ENCODE results near the gene MMAA. TPM values are rescaled to one million over a fixed set of nuclear protein-coding genes. Genes with fewer than 3 reads are reported as not detected.
"Not testable (repeated sequence)": the region's sequence is repeated elsewhere in the genome, so short reads cannot be mapped to it uniquely, and the experiment has no call there.

MMAA gene
- total and polyA plus RNA-seq, 4 donors, result 4.8 to 18.9 (median 15.3) TPM

DNA sequence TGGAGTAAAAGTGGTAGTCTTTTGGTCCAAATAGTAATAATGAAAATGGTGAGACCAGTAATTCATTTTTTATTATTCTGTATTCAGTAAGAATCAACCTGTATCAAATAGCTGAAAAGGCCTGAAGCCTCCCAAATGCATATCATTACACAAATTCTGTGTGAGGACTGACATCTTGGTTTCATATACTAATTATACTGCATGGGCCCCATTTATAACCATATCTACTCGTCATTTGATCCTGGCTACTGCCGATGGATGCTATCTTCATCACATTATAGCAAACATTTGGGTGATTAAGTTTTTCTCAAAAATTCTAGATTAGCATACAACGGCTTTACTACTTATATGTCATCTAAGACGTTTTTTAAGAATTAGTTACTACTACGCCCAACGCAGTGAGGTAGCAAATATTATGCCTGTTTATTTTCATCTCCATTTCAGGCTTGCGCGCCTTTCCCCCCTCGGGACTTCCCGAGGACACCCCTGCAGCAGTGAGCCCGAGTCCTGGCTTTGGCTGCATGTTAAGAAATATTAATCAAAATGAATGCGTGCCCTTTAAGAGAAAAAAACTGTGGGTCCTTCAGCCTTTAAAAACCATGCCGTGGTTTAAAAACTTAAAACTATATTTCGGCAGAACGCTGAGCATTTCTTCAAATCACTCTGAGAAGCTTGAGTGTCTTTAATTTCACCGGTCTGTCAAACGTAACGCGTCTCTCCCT is 814 bp upstream of the MMAA start:
- peak overlapping the region; percentile 78 to 85 (median 84) for H3K4me3 ChIP-seq (ENCODE audit: low read depth in 1 of 3, low read length in 3 of 3)
- no peaks in the 10 kb centered on the region for H3K36me3 ChIP-seq (ENCODE audit: control insufficient read depth in 4 of 4, insufficient read depth in 3 of 4, low read depth in 1 of 4, low read length in 3 of 4)
- DNase-seq (ENCODE audit: low spot score), result no peak
- no peaks in the 10 kb centered on the region for H3K9me3 ChIP-seq (ENCODE audit: control insufficient read depth in 4 of 4, low read length in 3 of 4)
- H3K4me1 ChIP-seq (ENCODE audit: control insufficient read depth in 4 of 4, insufficient read depth in 4 of 4, low read length in 3 of 4), result peaks cover 6 to 20% (median 8%) of the 10 kb centered on the region in 4 donors
- no peaks in the 10 kb centered on the region for H3K27me3 ChIP-seq (ENCODE audit: control insufficient read depth in 4 of 4, insufficient read depth in 4 of 4, low read length in 3 of 4)
- TF ChIP-seq, protein P1, sequence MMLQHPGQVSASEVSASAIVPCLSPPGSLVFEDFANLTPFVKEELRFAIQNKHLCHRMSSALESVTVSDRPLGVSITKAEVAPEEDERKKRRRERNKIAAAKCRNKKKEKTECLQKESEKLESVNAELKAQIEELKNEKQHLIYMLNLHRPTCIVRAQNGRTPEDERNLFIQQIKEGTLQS (IDR thresholded peaks at IDR 0.05), result peak; percentile 34
- TF ChIP-seq TAF1 (conservative IDR thresholded peaks at IDR 0.05), result no peak
- WGBS, result 4% methylated on average over 19 of the region's 19 CpGs
- peak overlapping the region; percentile 100 for H3K27ac ChIP-seq (ENCODE audit: low read depth in 1 of 2, low read length in 2 of 2)
- peak overlapping the region; percentile 93 to 98 for H3K9ac ChIP-seq (ENCODE audit: low read depth in 1 of 2, low read length in 2 of 2)

DNA sequence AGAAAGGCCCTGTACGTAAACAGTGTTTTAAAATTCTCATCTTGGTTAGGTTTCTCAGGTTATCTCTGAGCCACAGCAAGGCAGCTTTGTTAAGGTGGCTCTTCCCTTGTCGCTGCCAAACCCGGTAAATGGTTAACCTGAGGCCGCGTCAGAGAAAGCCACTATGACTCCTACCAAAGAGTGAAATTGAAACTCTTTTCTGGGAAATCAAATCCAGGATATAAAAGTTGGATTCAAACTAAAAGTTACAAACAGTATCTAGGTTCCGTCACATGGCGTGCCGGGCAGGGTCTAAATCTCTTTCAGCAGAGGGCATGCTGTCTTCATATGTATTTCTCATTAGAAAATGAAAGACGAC is 433 bp downstream of the MMAA start:
- H3K27me3 ChIP-seq (ENCODE audit: control insufficient read depth in 4 of 4, insufficient read depth in 4 of 4, low read length in 3 of 4), result no peaks in the 10 kb centered on the region
- H3K9ac ChIP-seq (ENCODE audit: low read depth in 1 of 2, low read length in 2 of 2), result peak overlapping the region; percentile 98 to 99
- peak overlapping the region; percentile 100 for H3K27ac ChIP-seq (ENCODE audit: low read depth in 1 of 2, low read length in 2 of 2)
- peaks cover 6 to 20% (median 8%) of the 10 kb centered on the region in 4 donors for H3K4me1 ChIP-seq (ENCODE audit: control insufficient read depth in 4 of 4, insufficient read depth in 4 of 4, low read length in 3 of 4)
- H3K4me3 ChIP-seq (ENCODE audit: low read depth in 1 of 3, low read length in 3 of 3), result peak overlapping the region; percentile 78 to 85 (median 84)
- DNase-seq (ENCODE audit: low spot score), result peak; percentile 68
- TF ChIP-seq, protein P1 (IDR thresholded peaks at IDR 0.05), result peak; percentile 28
- TF ChIP-seq HNF4A (conservative IDR thresholded peaks at IDR 0.05), result peak; percentile 51 to 56
- TF ChIP-seq GABPA (IDR thresholded peaks at IDR 0.05 in 1 of 2, conservative IDR thresholded peaks at IDR 0.05 in 1 of 2), result no peak
- TF ChIP-seq HNF4G (IDR thresholded peaks at IDR 0.05), result no peak
- TF ChIP-seq, protein P2, sequence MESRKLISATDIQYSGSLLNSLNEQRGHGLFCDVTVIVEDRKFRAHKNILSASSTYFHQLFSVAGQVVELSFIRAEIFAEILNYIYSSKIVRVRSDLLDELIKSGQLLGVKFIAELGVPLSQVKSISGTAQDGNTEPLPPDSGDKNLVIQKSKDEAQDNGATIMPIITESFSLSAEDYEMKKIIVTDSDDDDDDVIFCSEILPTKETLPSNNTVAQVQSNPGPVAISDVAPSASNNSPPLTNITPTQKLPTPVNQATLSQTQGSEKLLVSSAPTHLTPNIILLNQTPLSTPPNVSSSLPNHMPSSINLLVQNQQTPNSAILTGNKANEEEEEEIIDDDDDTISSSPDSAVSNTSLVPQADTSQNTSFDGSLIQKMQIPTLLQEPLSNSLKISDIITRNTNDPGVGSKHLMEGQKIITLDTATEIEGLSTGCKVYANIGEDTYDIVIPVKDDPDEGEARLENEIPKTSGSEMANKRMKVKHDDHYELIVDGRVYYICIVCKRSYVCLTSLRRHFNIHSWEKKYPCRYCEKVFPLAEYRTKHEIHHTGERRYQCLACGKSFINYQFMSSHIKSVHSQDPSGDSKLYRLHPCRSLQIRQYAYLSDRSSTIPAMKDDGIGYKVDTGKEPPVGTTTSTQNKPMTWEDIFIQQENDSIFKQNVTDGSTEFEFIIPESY (IDR thresholded peaks at IDR 0.05), result peak; percentile 70
- TF ChIP-seq FOXA1 (IDR thresholded peaks at IDR 0.05), result no peak
- TF ChIP-seq SP1 (IDR thresholded peaks at IDR 0.05), result peak; percentile 75
- no peak for TF ChIP-seq EGR1 (IDR thresholded peaks at IDR 0.05; ENCODE audit: low read depth in 2 of 2)
- TF ChIP-seq, protein P3, sequence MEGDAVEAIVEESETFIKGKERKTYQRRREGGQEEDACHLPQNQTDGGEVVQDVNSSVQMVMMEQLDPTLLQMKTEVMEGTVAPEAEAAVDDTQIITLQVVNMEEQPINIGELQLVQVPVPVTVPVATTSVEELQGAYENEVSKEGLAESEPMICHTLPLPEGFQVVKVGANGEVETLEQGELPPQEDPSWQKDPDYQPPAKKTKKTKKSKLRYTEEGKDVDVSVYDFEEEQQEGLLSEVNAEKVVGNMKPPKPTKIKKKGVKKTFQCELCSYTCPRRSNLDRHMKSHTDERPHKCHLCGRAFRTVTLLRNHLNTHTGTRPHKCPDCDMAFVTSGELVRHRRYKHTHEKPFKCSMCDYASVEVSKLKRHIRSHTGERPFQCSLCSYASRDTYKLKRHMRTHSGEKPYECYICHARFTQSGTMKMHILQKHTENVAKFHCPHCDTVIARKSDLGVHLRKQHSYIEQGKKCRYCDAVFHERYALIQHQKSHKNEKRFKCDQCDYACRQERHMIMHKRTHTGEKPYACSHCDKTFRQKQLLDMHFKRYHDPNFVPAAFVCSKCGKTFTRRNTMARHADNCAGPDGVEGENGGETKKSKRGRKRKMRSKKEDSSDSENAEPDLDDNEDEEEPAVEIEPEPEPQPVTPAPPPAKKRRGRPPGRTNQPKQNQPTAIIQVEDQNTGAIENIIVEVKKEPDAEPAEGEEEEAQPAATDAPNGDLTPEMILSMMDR (IDR thresholded peaks at IDR 0.05; ENCODE audit: low read depth, low read length, missing input control), result no peak
- peak; percentile 50 to 60 for TF ChIP-seq JUND (IDR thresholded peaks at IDR 0.05)
- TF ChIP-seq FOXA2 (IDR thresholded peaks at IDR 0.05), result no peak
- peak; percentile 85 for TF ChIP-seq TAF1 (conservative IDR thresholded peaks at IDR 0.05)
- TF ChIP-seq, protein P4, sequence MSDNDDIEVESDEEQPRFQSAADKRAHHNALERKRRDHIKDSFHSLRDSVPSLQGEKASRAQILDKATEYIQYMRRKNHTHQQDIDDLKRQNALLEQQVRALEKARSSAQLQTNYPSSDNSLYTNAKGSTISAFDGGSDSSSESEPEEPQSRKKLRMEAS (IDR thresholded peaks at IDR 0.05), result peak; percentile 59
- TF ChIP-seq, protein P5, sequence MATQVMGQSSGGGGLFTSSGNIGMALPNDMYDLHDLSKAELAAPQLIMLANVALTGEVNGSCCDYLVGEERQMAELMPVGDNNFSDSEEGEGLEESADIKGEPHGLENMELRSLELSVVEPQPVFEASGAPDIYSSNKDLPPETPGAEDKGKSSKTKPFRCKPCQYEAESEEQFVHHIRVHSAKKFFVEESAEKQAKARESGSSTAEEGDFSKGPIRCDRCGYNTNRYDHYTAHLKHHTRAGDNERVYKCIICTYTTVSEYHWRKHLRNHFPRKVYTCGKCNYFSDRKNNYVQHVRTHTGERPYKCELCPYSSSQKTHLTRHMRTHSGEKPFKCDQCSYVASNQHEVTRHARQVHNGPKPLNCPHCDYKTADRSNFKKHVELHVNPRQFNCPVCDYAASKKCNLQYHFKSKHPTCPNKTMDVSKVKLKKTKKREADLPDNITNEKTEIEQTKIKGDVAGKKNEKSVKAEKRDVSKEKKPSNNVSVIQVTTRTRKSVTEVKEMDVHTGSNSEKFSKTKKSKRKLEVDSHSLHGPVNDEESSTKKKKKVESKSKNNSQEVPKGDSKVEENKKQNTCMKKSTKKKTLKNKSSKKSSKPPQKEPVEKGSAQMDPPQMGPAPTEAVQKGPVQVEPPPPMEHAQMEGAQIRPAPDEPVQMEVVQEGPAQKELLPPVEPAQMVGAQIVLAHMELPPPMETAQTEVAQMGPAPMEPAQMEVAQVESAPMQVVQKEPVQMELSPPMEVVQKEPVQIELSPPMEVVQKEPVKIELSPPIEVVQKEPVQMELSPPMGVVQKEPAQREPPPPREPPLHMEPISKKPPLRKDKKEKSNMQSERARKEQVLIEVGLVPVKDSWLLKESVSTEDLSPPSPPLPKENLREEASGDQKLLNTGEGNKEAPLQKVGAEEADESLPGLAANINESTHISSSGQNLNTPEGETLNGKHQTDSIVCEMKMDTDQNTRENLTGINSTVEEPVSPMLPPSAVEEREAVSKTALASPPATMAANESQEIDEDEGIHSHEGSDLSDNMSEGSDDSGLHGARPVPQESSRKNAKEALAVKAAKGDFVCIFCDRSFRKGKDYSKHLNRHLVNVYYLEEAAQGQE (IDR thresholded peaks at IDR 0.05), result peak; percentile 58
- TF ChIP-seq RAD21 (IDR thresholded peaks at IDR 0.05), result peak; percentile 8 to 51
- peak; percentile 81 for TF ChIP-seq YY1 (IDR thresholded peaks at IDR 0.05)
- TF ChIP-seq NR2F2 (IDR thresholded peaks at IDR 0.05), result no peak
- TF ChIP-seq RXRA (IDR thresholded peaks at IDR 0.05), result peak in 1 of 2 donors; percentile 45
- H3K9me3 ChIP-seq (ENCODE audit: control insufficient read depth in 4 of 4, low read length in 3 of 4), result no peaks in the 10 kb centered on the region
- under 1% methylated on average over 9 of the region's 9 CpGs for WGBS
- no peaks in the 10 kb centered on the region for H3K36me3 ChIP-seq (ENCODE audit: control insufficient read depth in 4 of 4, insufficient read depth in 3 of 4, low read depth in 1 of 4, low read length in 3 of 4)

DNA sequence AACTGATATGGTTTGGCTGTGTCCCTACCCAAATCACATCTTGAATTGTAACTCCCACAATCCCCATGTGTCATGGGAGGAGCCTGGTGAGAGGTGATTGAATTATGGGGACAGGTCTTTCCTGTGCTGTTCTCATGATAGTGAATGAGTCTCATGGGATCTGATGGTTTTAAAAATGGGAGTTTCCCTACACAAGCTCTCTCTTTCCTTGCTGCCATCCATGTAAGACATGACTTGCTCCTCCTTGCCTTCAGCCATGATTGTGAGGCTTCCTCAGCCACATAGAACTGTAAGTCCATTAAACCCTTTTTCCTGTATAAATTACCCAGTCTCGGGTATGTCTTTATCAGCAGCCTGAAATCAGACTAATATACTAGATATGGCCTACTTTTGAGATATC is 2.9 kb downstream of the MMAA start:
- H3K9me3 ChIP-seq (ENCODE audit: control insufficient read depth in 4 of 4, low read length in 3 of 4); H3K9ac ChIP-seq (ENCODE audit: low read depth in 1 of 2, low read length in 2 of 2); H3K4me3 ChIP-seq (ENCODE audit: low read depth in 1 of 3, low read length in 3 of 3); DNase-seq (ENCODE audit: low spot score); H3K27me3 ChIP-seq (ENCODE audit: control insufficient read depth in 4 of 4, insufficient read depth in 4 of 4, low read length in 3 of 4); H3K27ac ChIP-seq (ENCODE audit: low read depth in 1 of 2, low read length in 2 of 2); H3K36me3 ChIP-seq (ENCODE audit: control insufficient read depth in 4 of 4, insufficient read depth in 3 of 4, low read depth in 1 of 4, low read length in 3 of 4): not testable (repeated sequence)
- H3K4me1 ChIP-seq (ENCODE audit: control insufficient read depth in 4 of 4, insufficient read depth in 4 of 4, low read length in 3 of 4), result peaks cover 6 to 25% (median 8%) of the 10 kb centered on the region in 4 donors
- WGBS, result 96% methylated on average over 1 of the region's 1 CpG

All from liver (tissue), 9 donors.